ENCODE results near the gene CLEC11A.
"Not testable (repeated sequence)": the region's sequence is repeated elsewhere in the genome, so short reads cannot be mapped to it uniquely, and the experiment has no call there.

CLEC11A gene

DNA sequence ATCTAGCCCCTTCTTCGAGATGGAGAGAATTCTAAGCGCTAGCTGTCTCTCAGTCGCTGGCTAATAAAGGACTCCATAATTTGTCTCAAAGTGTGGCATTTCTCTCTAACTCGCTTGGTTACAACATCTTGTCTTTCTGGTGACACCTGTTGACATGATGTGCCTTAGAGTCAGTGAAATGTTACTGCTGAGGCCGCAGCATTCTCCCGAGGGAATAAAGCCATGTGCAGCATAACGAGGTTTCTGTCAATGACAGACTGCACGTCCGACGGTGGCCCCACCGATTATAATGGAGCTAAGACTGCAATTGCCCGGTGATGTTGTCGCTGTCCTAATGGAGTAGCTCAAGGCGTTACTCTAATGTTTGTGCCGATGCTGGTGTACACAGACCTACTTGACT lies 26.8 kb downstream of the CLEC11A start:
- Histone ChIP-seq H2AFZ (ENCODE audit: low read length) (no peak overlapping the region), H3K27me3 (replicated peaks; ENCODE audit: insufficient read depth, low read length) (peaks cover 86% of the 10 kb centered on the region), H3F3A (ENCODE audit: insufficient read depth, low read length) (no peaks in the 10 kb centered on the region), H3K9me2 (replicated peaks; ENCODE audit: insufficient read depth, low read length) (no peaks in the 10 kb centered on the region), H3K4me3 (ENCODE audit: low read length) (no peak overlapping the region), H3K36me3 (replicated peaks; ENCODE audit: insufficient read depth, low read length) (no peaks in the 10 kb centered on the region), H3K9me3 (replicated peaks; ENCODE audit: insufficient read depth, low read length) (no peaks in the 10 kb centered on the region), H4K20me1 (ENCODE audit: insufficient read depth, low read length) (no peaks in the 10 kb centered on the region), H3K4me1 (ENCODE audit: low read length) (no peaks in the 10 kb centered on the region), H3K9ac (ENCODE audit: low read length) (no peak overlapping the region), H3K4me2 (ENCODE audit: low read depth, low read length) (no peak overlapping the region), H3K27ac (ENCODE audit: low read length) (no peak overlapping the region), H3K79me2 (ENCODE audit: low read length) (no peaks in the 10 kb centered on the region)
- TF ChIP-seq EZH2phosphoT487 (IDR thresholded peaks at IDR 0.05; ENCODE audit: low read length) (no peak), EZH2 (optimal IDR thresholded peaks at IDR 0.05; ENCODE audit: low read depth, low read length) (no peak), CTCF (IDR thresholded peaks at IDR 0.05; ENCODE audit: low read length) (no peak)
- DNase-seq, result no peak

GRCh38 chr19:50753879-50754278 lies 30.7 kb downstream of the CLEC11A start:
- Histone ChIP-seq H3K4me3 (ENCODE audit: low read length) (no peak overlapping the region), H2AFZ (ENCODE audit: low read length) (no peak overlapping the region)

DNA sequence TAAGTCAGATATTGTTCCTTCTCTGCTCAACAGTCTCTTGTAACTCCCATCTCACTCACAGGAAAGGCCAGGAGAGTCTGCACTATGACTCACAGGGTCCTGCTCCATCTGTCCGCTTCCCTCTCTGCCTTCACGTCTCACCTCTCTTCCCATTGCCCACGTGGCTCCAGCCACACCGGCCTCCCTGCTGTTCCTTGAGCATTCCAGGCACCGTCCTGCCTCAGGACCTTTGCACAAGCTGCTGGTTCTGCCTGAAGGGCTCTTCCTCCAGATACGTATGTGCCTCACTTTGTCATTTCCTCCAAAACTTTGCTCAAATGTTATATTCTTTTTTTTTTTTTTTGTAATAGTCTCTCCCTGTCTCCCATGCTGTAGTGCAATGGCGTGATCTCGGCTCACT lies 33.1 kb downstream of the CLEC11A start:
- H2AFZ ChIP-seq (ENCODE audit: low read length); H3K27ac ChIP-seq (ENCODE audit: low read length); H3K9ac ChIP-seq (ENCODE audit: low read length); H3F3A ChIP-seq (ENCODE audit: insufficient read depth, low read length); H4K20me1 ChIP-seq (ENCODE audit: insufficient read depth, low read length); H3K4me2 ChIP-seq (ENCODE audit: low read depth, low read length); H3K36me3 ChIP-seq (replicated peaks; ENCODE audit: insufficient read depth, low read length); DNase-seq; H3K9me2 ChIP-seq (replicated peaks; ENCODE audit: insufficient read depth, low read length); H3K4me1 ChIP-seq (ENCODE audit: low read length); H3K4me3 ChIP-seq (ENCODE audit: low read length); H3K9me3 ChIP-seq (replicated peaks; ENCODE audit: insufficient read depth, low read length); H3K79me2 ChIP-seq (ENCODE audit: low read length): not testable (repeated sequence)
- H3K27me3 ChIP-seq (replicated peaks; ENCODE audit: insufficient read depth, low read length), result peaks cover 82% of the 10 kb centered on the region

More at GRCh38 chr19:50753879-50754278, 30.7 kb downstream of the CLEC11A start:
- no peaks in the 10 kb centered on the region for H3K36me3 ChIP-seq (replicated peaks; ENCODE audit: insufficient read depth, low read length)
- H3F3A ChIP-seq (ENCODE audit: insufficient read depth, low read length), result no peaks in the 10 kb centered on the region
- TF ChIP-seq EZH2 (optimal IDR thresholded peaks at IDR 0.05; ENCODE audit: low read depth, low read length) (no peak), CTCF (IDR thresholded peaks at IDR 0.05; ENCODE audit: low read length) (no peak), EZH2phosphoT487 (IDR thresholded peaks at IDR 0.05; ENCODE audit: low read length) (no peak)
- H3K9ac ChIP-seq (ENCODE audit: low read length), result no peak overlapping the region
- no peaks in the 10 kb centered on the region for H4K20me1 ChIP-seq (ENCODE audit: insufficient read depth, low read length)
- H3K27ac ChIP-seq (ENCODE audit: low read length), result no peak overlapping the region
- no peak for DNase-seq
- H3K4me2 ChIP-seq (ENCODE audit: low read depth, low read length), result no peak overlapping the region
- no peaks in the 10 kb centered on the region for H3K79me2 ChIP-seq (ENCODE audit: low read length)
- H3K4me1 ChIP-seq (ENCODE audit: low read length), result no peaks in the 10 kb centered on the region
- no peaks in the 10 kb centered on the region for H3K9me3 ChIP-seq (replicated peaks; ENCODE audit: insufficient read depth, low read length)
- H3K9me2 ChIP-seq (replicated peaks; ENCODE audit: insufficient read depth, low read length), result no peaks in the 10 kb centered on the region
- H3K27me3 ChIP-seq (replicated peaks; ENCODE audit: insufficient read depth, low read length), result peaks cover 90% of the 10 kb centered on the region

DNA sequence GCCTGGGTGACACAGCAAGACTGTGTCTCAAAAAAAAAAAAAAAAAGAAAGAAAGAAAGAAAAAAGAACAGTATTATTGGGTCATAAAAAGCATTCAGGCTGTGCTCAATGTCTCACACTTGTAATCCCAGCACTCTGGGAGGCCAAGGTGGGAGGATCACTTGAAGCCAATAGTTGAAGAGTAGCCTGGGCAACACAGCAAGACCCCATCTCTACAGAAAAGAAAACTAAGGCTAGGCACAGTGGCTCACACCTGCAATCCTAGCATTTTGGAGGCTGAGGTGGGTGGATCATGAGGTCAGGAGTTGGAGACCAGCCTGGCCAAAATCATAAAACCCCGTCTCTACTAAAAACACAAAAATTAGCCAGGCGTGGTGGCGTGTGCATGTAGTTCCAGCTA lies 34.5 kb downstream of the CLEC11A start:
- not testable (repeated sequence) for H3F3A ChIP-seq (ENCODE audit: insufficient read depth, low read length); H4K20me1 ChIP-seq (ENCODE audit: insufficient read depth, low read length); DNase-seq; H3K4me2 ChIP-seq (ENCODE audit: low read depth, low read length); H3K36me3 ChIP-seq (replicated peaks; ENCODE audit: insufficient read depth, low read length); H3K9me3 ChIP-seq (replicated peaks; ENCODE audit: insufficient read depth, low read length); H3K9ac ChIP-seq (ENCODE audit: low read length); H3K4me1 ChIP-seq (ENCODE audit: low read length); H3K9me2 ChIP-seq (replicated peaks; ENCODE audit: insufficient read depth, low read length); H3K27ac ChIP-seq (ENCODE audit: low read length); H2AFZ ChIP-seq (ENCODE audit: low read length); H3K79me2 ChIP-seq (ENCODE audit: low read length); H3K4me3 ChIP-seq (ENCODE audit: low read length)
- peaks cover 85% of the 10 kb centered on the region for H3K27me3 ChIP-seq (replicated peaks; ENCODE audit: insufficient read depth, low read length)

- not testable (repeated sequence) for H3K4me2 ChIP-seq (ENCODE audit: low read depth, low read length); H3K9ac ChIP-seq (ENCODE audit: low read length); DNase-seq
Observed at GRCh38 chr19:50759076-50759475, 35.9 kb downstream of the CLEC11A start.

More at GRCh38 chr19:50759076-50759475, 35.9 kb downstream of the CLEC11A start:
- not testable (repeated sequence) for H3K27ac ChIP-seq (ENCODE audit: low read length); H3K36me3 ChIP-seq (replicated peaks; ENCODE audit: insufficient read depth, low read length); H3F3A ChIP-seq (ENCODE audit: insufficient read depth, low read length); H3K9me3 ChIP-seq (replicated peaks; ENCODE audit: insufficient read depth, low read length); H4K20me1 ChIP-seq (ENCODE audit: insufficient read depth, low read length); H2AFZ ChIP-seq (ENCODE audit: low read length); H3K9me2 ChIP-seq (replicated peaks; ENCODE audit: insufficient read depth, low read length); H3K4me1 ChIP-seq (ENCODE audit: low read length); H3K4me3 ChIP-seq (ENCODE audit: low read length); H3K79me2 ChIP-seq (ENCODE audit: low read length)
- H3K27me3 ChIP-seq (replicated peaks; ENCODE audit: insufficient read depth, low read length), result peaks cover 83% of the 10 kb centered on the region
